SKM-1 (cell line): Measurements from ENCODE around the gene TMEM109.

Experiments
- DNase-seq: peaks from one replicate; lab custom pipeline; 2025; ENCODE audit not compliant: unreplicated experiment; lab: John Stamatoyannopoulos, UW

The TMEM109 gene

DNA sequence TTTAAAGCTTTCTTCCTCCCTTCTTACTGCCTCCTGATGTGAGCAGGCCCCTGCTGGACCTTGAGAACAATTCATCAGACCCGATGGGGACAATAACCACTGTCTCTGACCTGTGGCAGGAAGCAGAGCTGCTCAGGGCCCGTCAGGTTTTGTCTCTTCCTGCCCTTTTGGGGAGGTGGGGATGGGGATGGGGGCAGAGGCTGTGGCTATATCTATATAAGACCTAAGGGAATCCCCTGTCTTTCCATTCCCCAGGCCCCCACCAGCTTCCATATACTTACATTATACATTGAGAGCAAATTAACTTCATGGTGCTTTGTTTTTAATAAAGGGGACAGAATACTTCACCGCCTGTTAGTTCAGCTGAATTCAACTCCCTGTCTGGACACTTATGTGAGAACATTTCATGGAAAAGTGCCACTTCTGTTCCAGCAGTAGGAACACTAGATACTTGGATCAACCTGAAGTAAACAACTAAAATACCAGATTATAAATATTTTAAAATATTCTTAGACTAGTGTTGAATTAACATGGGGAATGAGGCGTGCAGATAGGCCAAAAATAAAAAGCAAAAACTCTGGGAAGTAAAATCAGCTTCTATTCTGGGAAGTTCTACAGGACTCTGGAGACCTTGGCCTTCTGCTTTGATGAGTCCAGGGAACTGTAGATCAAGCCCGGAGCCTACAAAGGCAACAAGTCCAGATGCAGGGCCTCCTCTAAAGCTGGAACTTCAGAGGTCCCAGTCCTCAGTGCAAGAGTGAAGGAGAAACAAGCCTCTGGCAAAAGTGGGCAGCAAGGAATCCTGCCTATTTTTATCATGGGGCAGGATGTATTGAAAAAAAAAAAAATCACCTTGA lies 35.5 kb upstream of the TMEM109 start:
- DNase-seq: no peak

- no peak for DNase-seq
These were observed 34.9 kb upstream of the TMEM109 start for GRCh38 chr11:60879104-60879503.

- no peak for DNase-seq
These were observed 33.9 kb upstream of the TMEM109 start for GRCh38 chr11:60879971-60880588.

GRCh38 chr11:60880643-60881282 lies 33.2 kb upstream of the TMEM109 start:
- no peak for DNase-seq

DNA sequence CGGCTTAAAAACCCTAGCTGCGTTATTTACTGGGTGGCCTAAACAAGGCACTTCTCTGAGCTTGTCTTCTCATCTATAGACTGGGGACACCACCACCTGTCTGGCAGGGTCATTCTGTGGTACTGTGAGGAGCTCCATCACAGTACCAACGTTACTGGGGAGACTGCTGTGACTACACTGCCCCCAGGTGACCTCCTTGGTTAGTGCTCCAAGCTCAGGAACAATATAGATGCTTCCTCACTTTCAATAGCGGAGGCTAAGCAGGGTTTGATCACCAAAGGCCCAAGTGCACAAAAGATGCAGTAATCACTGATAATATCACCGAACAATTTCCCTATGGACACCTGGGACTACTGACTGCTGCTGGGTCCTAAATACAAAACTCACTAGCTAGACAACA lies 26.4 kb upstream of the TMEM109 start:
- DNase-seq: peak; percentile 53

- no peak for DNase-seq
These were observed 24.1 kb upstream of the TMEM109 start for GRCh38 chr11:60889869-60890311.

GRCh38 chr11:60890696-60891095 lies 23.3 kb upstream of the TMEM109 start:
- no peak for DNase-seq

GRCh38 chr11:60891103-60891741 lies 22.7 kb upstream of the TMEM109 start:
- DNase-seq: no peak

GRCh38 chr11:60895687-60896086 lies 18.3 kb upstream of the TMEM109 start:
- DNase-seq: no peak

DNA sequence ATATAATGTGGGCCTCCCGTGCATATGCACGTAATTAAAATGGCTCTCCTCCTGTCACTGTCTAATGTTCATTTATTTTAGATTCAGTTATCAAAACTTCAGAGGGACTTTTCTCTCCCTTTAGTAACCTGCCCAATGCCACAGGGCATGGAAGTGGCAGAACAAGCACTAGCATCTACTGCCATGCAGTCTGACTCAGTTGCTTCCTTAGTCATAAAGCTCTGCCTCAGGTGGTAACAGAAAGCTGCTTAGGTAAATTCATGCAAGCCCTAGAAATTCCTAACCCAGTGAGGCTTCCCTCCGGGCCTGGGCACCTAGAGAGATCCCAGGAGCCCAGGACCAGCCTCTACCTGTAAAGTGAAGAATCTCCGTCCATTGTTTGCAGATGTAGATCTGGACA lies 16.5 kb upstream of the TMEM109 start:
- no peak for DNase-seq

GRCh38 chr11:60899046-60899936 lies 14.7 kb upstream of the TMEM109 start:
- DNase-seq: no peak

DNA sequence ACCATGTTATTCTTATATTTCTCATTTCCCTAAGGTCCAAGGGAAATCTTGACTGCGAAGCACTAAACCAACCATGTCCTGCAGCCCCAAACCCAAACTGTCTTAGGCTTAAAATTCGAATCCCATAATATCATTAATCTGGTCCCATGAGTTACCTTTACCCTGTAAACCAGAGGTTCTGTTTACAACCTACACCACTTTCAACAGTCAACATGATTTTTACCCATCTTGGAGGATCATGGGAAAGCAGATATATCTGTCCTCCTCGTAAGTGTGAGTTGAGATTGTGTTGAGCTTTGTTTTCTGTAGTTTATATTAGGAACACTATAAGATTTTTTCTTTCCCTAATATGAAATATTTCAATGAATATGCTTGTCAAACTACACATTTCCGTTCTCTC lies 14.0 kb upstream of the TMEM109 start:
- no peak for DNase-seq

GRCh38 chr11:60900673-60901404 lies 13.1 kb upstream of the TMEM109 start:
- DNase-seq: no peak

DNA sequence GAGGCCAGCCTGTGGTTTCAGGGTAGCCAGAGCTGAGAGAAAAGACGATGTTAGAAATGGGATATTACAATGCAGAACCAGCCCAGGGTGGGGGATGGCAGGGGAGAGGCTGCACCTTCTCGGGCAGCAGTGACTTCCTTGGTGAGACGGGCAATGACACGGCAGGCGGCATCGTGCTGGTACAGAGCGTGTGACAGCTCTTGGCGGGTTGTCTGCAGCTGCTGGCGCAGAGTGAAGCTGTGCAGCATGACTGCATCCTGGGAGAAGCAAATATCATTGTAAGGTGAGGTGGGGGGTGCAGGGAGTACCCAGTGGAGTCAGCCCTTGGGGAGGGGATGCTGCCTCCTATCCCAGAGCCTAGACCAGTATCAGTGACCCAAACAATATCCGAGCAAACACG lies 11.3 kb upstream of the TMEM109 start:
- DNase-seq: no peak

DNA sequence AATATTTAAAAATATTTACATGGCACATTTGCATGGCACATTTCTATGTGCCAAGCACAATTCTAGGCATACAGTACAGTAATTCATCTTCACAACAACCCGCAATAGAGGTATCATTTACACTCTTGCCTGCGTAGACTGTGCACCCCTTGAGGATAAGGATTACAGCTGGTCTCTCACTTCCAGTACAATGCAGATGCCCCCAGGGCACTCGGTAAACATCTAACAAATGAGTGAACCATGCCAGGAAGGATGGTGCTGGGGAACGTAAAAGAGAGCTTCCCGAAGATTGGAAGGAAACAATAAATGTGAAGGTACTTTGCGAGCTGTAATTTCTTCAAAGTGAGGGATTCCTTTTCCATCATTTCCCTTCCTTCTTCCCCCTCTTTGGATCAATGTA lies 8.9 kb upstream of the TMEM109 start:
- DNase-seq: no peak

GRCh38 chr11:60905551-60906113 lies 8.3 kb upstream of the TMEM109 start:
- DNase-seq: no peak

GRCh38 chr11:60906132-60906972 lies 7.6 kb upstream of the TMEM109 start, which contains the start of gene PRPF19:
PRPF19 (minus strand) TSS chr11:60906585; CDS start chr11:60906382, 203 bp downstream.
- peak; percentile 98 for DNase-seq

DNA sequence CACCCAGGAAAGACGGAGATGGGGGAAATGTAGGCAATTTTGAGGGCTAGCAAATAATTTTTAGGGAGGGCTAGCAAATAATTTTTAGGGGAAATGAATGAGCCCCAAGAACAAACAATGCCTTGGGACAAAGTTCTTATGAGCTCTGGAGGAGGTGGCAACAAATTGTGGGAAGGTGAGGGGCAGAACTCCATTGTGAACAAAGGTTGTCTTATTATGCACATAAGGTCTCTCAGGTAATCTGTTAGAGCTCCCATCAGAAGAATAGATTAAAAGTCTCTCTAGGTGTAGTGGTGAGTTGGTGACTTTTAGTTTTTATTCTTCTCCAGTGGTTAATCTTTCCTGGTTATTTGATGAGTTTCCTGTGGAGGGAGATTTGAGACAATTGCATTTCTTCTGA lies 5.2 kb upstream of the TMEM109 start:
- no peak for DNase-seq
